ENCODE measurements around the gene TEDC2.

- TF ChIP-seq CTCF (conservative IDR thresholded peaks at IDR 0.05; ENCODE audit: low read depth, low read length) (no peak), EZH2 (IDR thresholded peaks at IDR 0.05; ENCODE audit: borderline replicate concordance, low read depth, low read length, poor library complexity, severe bottlenecking) (no peak)
These were observed 44.8 kb upstream of the TEDC2 start for GRCh38 chr16:2415085-2415484.
